ENCODE data around the gene AIP.

GRCh38 chr11:67451658-67451976 is 31.2 kb upstream of the AIP start:
- TF ChIP-seq CTCF (conservative IDR thresholded peaks at IDR 0.05; ENCODE audit: low read length): no peak
- TF ChIP-seq EZH2phosphoT487 (IDR thresholded peaks at IDR 0.05; ENCODE audit: borderline replicate concordance): no peak

All from Loucy (cell line).